B cell (primary cell): Measurements from ENCODE around the gene TEDC1. TPM values are rescaled to one million over a fixed set of nuclear protein-coding genes. Genes with fewer than 3 reads are reported as not detected.
A peak's percentile ranks its signal among the peaks of the same experiment; 100 is the strongest.

ENCODE experiments used
- ATAC-seq: fragments of 200-7000 bp; cut with Tn5 transposase; one replicate; pipeline ENCODE4 v1.10.0; 2021; ENCODE audit warnings: low read depth, mild to moderate bottlenecking, moderate number of reproducible peaks, moderate library complexity
- CTCF ChIA-PET: fragments of 350-600 bp; sonication (Branson Sonifier 250); formaldehyde crosslinking; loops from one replicate; lab custom pipeline; 2021; ENCODE audit warnings: antibody characterized with exemption, inconsistent platforms; lab: Charles Lee
- POLR2A ChIA-PET: fragments of 350-600 bp; sonication (Branson Sonifier 250); formaldehyde crosslinking; loops from one replicate; lab custom pipeline; 2021; ENCODE audit warnings: antibody characterized with exemption; lab: Charles Lee
- DNase-seq: peaks from one replicate; pipeline ENCODE4 v3.0.0; 2013
- H2AFZ ChIP-seq: 2 replicates; pipeline ENCODE4 v1.6.1; 2012; ENCODE audit warnings: mild to moderate bottlenecking, low read depth, low read length; ENCODE audit not compliant: insufficient read depth, poor library complexity, severe bottlenecking
- H3K27ac ChIP-seq, 2 donors: 1 replicate in 1 of 2; 2 replicates in 1 of 2; pipeline ENCODE4 v1.5.1; 2012 to 2013; ENCODE audit warnings: low read length in 2 of 2, mild to moderate bottlenecking in 2 of 2, moderate library complexity in 1 of 2
- H3K27me3 ChIP-seq, 4 experiments: fragments of 200-600 bp in 1 of 4; sonication (generic) in 1 of 4; replicated peaks in 1 of 4; 1 replicate in 2 of 4; 2 replicates in 2 of 4; pipeline versions ENCODE4 v1.6.1 to v1.7.0; 2013 to 2016; ENCODE audit warnings: low read length in 3 of 4, mild to moderate bottlenecking in 2 of 4, mixed read lengths in 1 of 4, moderate library complexity in 1 of 4; ENCODE audit not compliant: insufficient read depth in 4 of 4, control insufficient read depth in 3 of 4; ENCODE audit errors: control extremely low read depth in 1 of 4
- H3K36me3 ChIP-seq, 2 experiments: replicated peaks in 1 of 2; 1 replicate in 1 of 2; 2 replicates in 1 of 2; pipeline versions ENCODE4 v1.6.1 to v1.7.1; 2013; ENCODE audit warnings: low read length in 1 of 2; ENCODE audit not compliant: insufficient read depth in 2 of 2, control insufficient read depth in 1 of 2; ENCODE audit errors: control extremely low read depth in 1 of 2, extremely low read depth in 1 of 2
- H3K4me1 ChIP-seq, 2 donors: fragments of 200-600 bp in 1 of 2; sonication (generic) in 1 of 2; 1 replicate in 1 of 2; 2 replicates in 1 of 2; pipeline versions ENCODE4 v1.5.1 to v1.6.1; 2013 to 2017; ENCODE audit warnings: low read length in 2 of 2; ENCODE audit not compliant: control insufficient read depth in 2 of 2, insufficient read depth in 2 of 2
- H3K4me2 ChIP-seq: replicated peaks from 2 replicates; pipeline ENCODE3; 2012; ENCODE audit warnings: mild to moderate bottlenecking, low read depth, low read length; ENCODE audit not compliant: poor library complexity, severe bottlenecking
- H3K4me3 ChIP-seq, 5 experiments: fragments of 200-600 bp in 1 of 5; sonication (generic) in 1 of 5; 1 replicate in 3 of 5; 2 replicates in 2 of 5; pipeline versions ENCODE4 v1.5.1 to v1.7.0; 2011 to 2016; ENCODE audit warnings: low read length in 4 of 5, mild to moderate bottlenecking in 4 of 5, low read depth in 2 of 5, control low read depth in 1 of 5, moderate library complexity in 1 of 5; ENCODE audit not compliant: insufficient read depth in 1 of 5; ENCODE audit errors: control extremely low read depth in 1 of 5, extremely low read depth in 1 of 5
- H3K79me2 ChIP-seq: fragments of 200-600 bp; sonication (generic); one replicate; pipeline ENCODE4 v1.6.0; 2016; ENCODE audit warnings: low read length; ENCODE audit not compliant: control insufficient read depth, insufficient read depth
- H3K9ac ChIP-seq: fragments of 200-600 bp; sonication (generic); 2 replicates; pipeline ENCODE4 v1.6.1; 2017; ENCODE audit warnings: mild to moderate bottlenecking, low read length, moderate library complexity
- H3K9me3 ChIP-seq, 3 donors: one replicate each; pipeline versions ENCODE4 v1.6.1 to v1.7.1; 2013; ENCODE audit warnings: low read length in 2 of 3; ENCODE audit not compliant: control insufficient read depth in 2 of 3, insufficient read depth in 1 of 3; ENCODE audit errors: control extremely low read depth in 1 of 3
- H4K20me1 ChIP-seq: 2 replicates; pipeline ENCODE4 v1.6.0; 2012; ENCODE audit warnings: mild to moderate bottlenecking, low read length; ENCODE audit not compliant: insufficient read depth, control insufficient read depth, poor library complexity, severe bottlenecking
- H3K27ac Mint-ChIP-seq: one replicate; pipeline ENCODE4 v1.8.0; 2021; ENCODE audit warnings: mixed read lengths
- H3K27me3 Mint-ChIP-seq: one replicate; pipeline ENCODE4 v1.8.0; 2021; ENCODE audit warnings: mixed read lengths
- H3K4me1 Mint-ChIP-seq: one replicate; pipeline ENCODE4 v1.8.0; 2021; ENCODE audit warnings: mixed read lengths
- H3K4me3 Mint-ChIP-seq: one replicate; pipeline ENCODE4 v1.8.0; 2021; ENCODE audit warnings: mixed read lengths
- H3K9me3 Mint-ChIP-seq: one replicate; pipeline ENCODE4 v1.8.0; 2022; ENCODE audit warnings: mixed read lengths; ENCODE audit not compliant: insufficient read depth
- CTCF ChIP-seq: fragments of 200-600 bp; IDR thresholded peaks from one replicate; pipeline ENCODE4 v1.8.0; 2022; ENCODE audit warnings: antibody characterized with exemption, mild to moderate bottlenecking
- EZH2 ChIP-seq: IDR thresholded peaks from 2 replicates; pipeline ENCODE4 v1.6.1; 2012; ENCODE audit warnings: borderline replicate concordance, low read depth, mild to moderate bottlenecking, moderate library complexity, low read length; ENCODE audit not compliant: insufficient read depth, poor library complexity, severe bottlenecking
- WGBS: methylation state at CpG from one replicate; pipeline ENCODE4 v1.1.5; 2013; ENCODE audit warnings: missing lambda C conversion rate; ENCODE audit not compliant: insufficient coverage; 5-methylcytosine and 5-hydroxymethylcytosine counted together
- intact Hi-C: fragments of 100-400 bp; cut with micrococcal nuclease; formaldehyde crosslinking; loops from one replicate; pipeline ENCODE4 v1.10.0; 2022
- polyA plus RNA-seq: library from polyadenylated mRNA; depleted of rRNA; stranded (reverse); fragments of >200 nt; gene quantifications from 2 replicates; pipeline ENCODE4 v1.2.3, GENCODE V29; 2012
- total RNA-seq, 2 donors: library from RNA; stranded (reverse); fragments of 120-200 nt in 1 of 2; gene quantifications; 1 replicate in 1 of 2; 2 replicates in 1 of 2; pipeline versions ENCODE4 v1.2.3 to v1.2.4, GENCODE V29; 2013 to 2022

TEDC1 gene
- total and polyA plus RNA-seq, 2 donors (not counting 1 experiment from before 2014, with no cell fraction given), result 19.7 to 22.2 TPM

GRCh38 chr14:105527826-105528585 lies 37.0 kb downstream of the TEDC1 start:
- Histone ChIP-seq H3K4me3 (peak overlapping the region in 4 of 5 experiments; percentile 37 to 66 (median 60)), H3K79me2 (no peaks in the 10 kb centered on the region), H3K4me1 (peaks cover 59 to 65% of the 10 kb centered on the region in 2 donors), H3K9me3 (peaks cover 0 to 15% (median 0%) of the 10 kb centered on the region in 3 donors), H3K4me2 (peak overlapping the region; percentile 100), H3K9ac (peak overlapping the region; percentile 76), H2AFZ (peak overlapping the region; percentile 93), H3K36me3 (no peaks in the 10 kb centered on the region), H3K27ac (peak overlapping the region in 1 of 2 donors; percentile 30), H3K27me3 (peaks cover 0 to 48% (median 9%) of the 10 kb centered on the region in 4 experiments), H4K20me1 (peaks cover 14% of the 10 kb centered on the region)
- ATAC-seq (peak; percentile 50), DNase-seq (peak; percentile 89)
- CTCF ChIA-PET, result interaction anchor here (1.0 to 2.4 kb wide), 9 partner anchors 38 to 323 kb away, joined by 3 to 16 read pairs (median 4); no protein-coding TSS in a partner anchor
- no peaks in the 10 kb centered on the region for H3K27me3 Mint-ChIP-seq
- peak overlapping the region; percentile 80 for H3K4me3 Mint-ChIP-seq
- H3K9me3 Mint-ChIP-seq, result no peaks in the 10 kb centered on the region
- peaks cover 50% of the 10 kb centered on the region for H3K4me1 Mint-ChIP-seq
- intact Hi-C loops, result loop anchor here (1.0 to 5.0 kb wide), 4 partner anchors 37 to 437 kb away; partner anchors contain the start of gene TEDC1
- WGBS, result 11% methylated on average over 67 of the region's 67 CpGs
- POLR2A ChIA-PET, result no interaction called here
- no peak overlapping the region for H3K27ac Mint-ChIP-seq
- TF ChIP-seq CTCF (peak; percentile 85), EZH2 (no peak)
